HEK293 (cell line): ENCODE measurements around the gene DDX27.
A peak's percentile ranks its signal among the peaks of the same experiment; 100 is the strongest.

Experiments used
- CTCF ChIA-PET: fragments of 350-600 bp; formaldehyde crosslinking; extraction: SDS; loops from one replicate; lab custom pipeline; 2021; ENCODE audit warnings: antibody characterized with exemption; lab: Yijun Ruan, JAX
- POLR2A ChIA-PET: fragments of 300-600 bp; formaldehyde crosslinking; extraction: SDS; loops from one replicate; lab custom pipeline; 2020; ENCODE audit warnings: antibody characterized with exemption, inconsistent platforms; lab: Yijun Ruan, JAX
- H3K27ac ChIP-seq: fragments of 200-500 bp; sonication (Bioruptor generic); 2 replicates; pipeline ENCODE4 v1.5.1; 2014; ENCODE audit warnings: low read depth, low read length, control low read depth, inconsistent platforms; ENCODE audit errors: extremely low read depth
- H3K36me3 ChIP-seq, 2 experiments: fragments of 200-500 bp in 1 of 2; sonication (Bioruptor generic) in 1 of 2; 1 replicate in 1 of 2; 2 replicates in 1 of 2; pipeline ENCODE4 v1.5.1; 2014 to 2017; ENCODE audit warnings: inconsistent platforms in 2 of 2, low read length in 2 of 2; ENCODE audit not compliant: control insufficient read depth in 2 of 2, insufficient read depth in 1 of 2
- H3K4me1 ChIP-seq: fragments of 200-500 bp; sonication (Bioruptor generic); 2 replicates; pipeline ENCODE4 v1.5.1; 2014; ENCODE audit warnings: mild to moderate bottlenecking, low read length, inconsistent platforms; ENCODE audit not compliant: control insufficient read depth, insufficient read depth
- H3K4me3 ChIP-seq: 2 replicates; pipeline ENCODE4 v1.5.1; 2011; ENCODE audit warnings: low read depth, mild to moderate bottlenecking, control low read depth, low read length, moderate library complexity
- H3K9me3 ChIP-seq: fragments of 200-500 bp; sonication (Bioruptor generic); 2 replicates; pipeline ENCODE4 v1.5.1; 2014; ENCODE audit warnings: low read depth, low read length, inconsistent platforms; ENCODE audit not compliant: control insufficient read depth, insufficient read depth
- BCL11B ChIP-seq: fragments of 450-650 bp; formaldehyde crosslinking; IDR thresholded peaks from 2 replicates; pipeline ENCODE4 v1.5.1; 2016; ENCODE audit warnings: low read depth, missing biosample characterization, missing genetic modification characterization
- EGR2 ChIP-seq: fragments of 450-650 bp; formaldehyde crosslinking; IDR thresholded peaks from 2 replicates; pipeline ENCODE4 v1.5.1; 2016; ENCODE audit warnings: low read depth, missing biosample characterization, missing genetic modification characterization
- HOXD13 ChIP-seq: sonication (generic); formaldehyde crosslinking; IDR thresholded peaks from 2 replicates; pipeline ENCODE4 v1.8.0; 2022; ENCODE audit warnings: missing genetic modification reagents, borderline replicate concordance
- INSM2 ChIP-seq: fragments of 450-650 bp; formaldehyde crosslinking; IDR thresholded peaks from 2 replicates; pipeline ENCODE4 v1.5.1; 2016; ENCODE audit warnings: missing biosample characterization, missing genetic modification characterization
- MZF1 ChIP-seq: fragments of 450-650 bp; formaldehyde crosslinking; IDR thresholded peaks from 2 replicates; pipeline ENCODE4 v1.5.1; 2017; ENCODE audit warnings: missing biosample characterization, missing genetic modification characterization, borderline replicate concordance
- PRDM1 ChIP-seq: fragments of 450-650 bp; formaldehyde crosslinking; IDR thresholded peaks from 2 replicates; pipeline ENCODE4; 2016; ENCODE audit warnings: missing biosample characterization, missing genetic modification characterization
- SETDB1 ChIP-seq: IDR thresholded peaks from one replicate; pipeline ENCODE4 v1.6.1; 2017; ENCODE audit warnings: mild to moderate bottlenecking, low read length, moderate library complexity, mixed read lengths; ENCODE audit not compliant: insufficient read length
- ZBTB1 ChIP-seq: fragments of 450-650 bp; formaldehyde crosslinking; IDR thresholded peaks from 2 replicates; pipeline ENCODE4 v1.5.1; 2016; ENCODE audit warnings: missing biosample characterization, missing genetic modification characterization
- ZBTB11 ChIP-seq: fragments of 450-650 bp; formaldehyde crosslinking; conservative IDR thresholded peaks from 2 replicates; pipeline ENCODE4 v1.5.1; 2016; ENCODE audit warnings: low read depth, missing biosample characterization, missing genetic modification characterization
- ZFHX2 ChIP-seq: fragments of 450-650 bp; formaldehyde crosslinking; conservative IDR thresholded peaks from 2 replicates; pipeline ENCODE4 v1.5.1; 2016; ENCODE audit warnings: missing biosample characterization, missing genetic modification characterization
- ZNF148 ChIP-seq: fragments of 450-650 bp; formaldehyde crosslinking; IDR thresholded peaks from 2 replicates; pipeline ENCODE4 v1.5.0; 2017; ENCODE audit warnings: missing biosample characterization, missing genetic modification characterization, borderline replicate concordance
- ZNF16 ChIP-seq: fragments of 450-650 bp; formaldehyde crosslinking; IDR thresholded peaks from 2 replicates; pipeline ENCODE4 v1.5.1; 2016; ENCODE audit warnings: low read depth, missing biosample characterization, missing genetic modification characterization
- ZNF248 ChIP-seq: fragments of 450-650 bp; formaldehyde crosslinking; IDR thresholded peaks from 2 replicates; pipeline ENCODE4 v1.5.1; 2017; ENCODE audit warnings: missing biosample characterization, missing genetic modification characterization
- ZNF26 ChIP-seq: fragments of 450-650 bp; formaldehyde crosslinking; IDR thresholded peaks from 2 replicates; pipeline ENCODE4 v1.5.1; 2016; ENCODE audit warnings: missing biosample characterization, missing genetic modification characterization
- ZNF280C ChIP-seq: fragments of 450-650 bp; formaldehyde crosslinking; IDR thresholded peaks from 2 replicates; pipeline ENCODE4 v1.5.1; 2016; ENCODE audit warnings: missing biosample characterization, missing genetic modification characterization
- ZNF335 ChIP-seq: fragments of 450-650 bp; formaldehyde crosslinking; conservative IDR thresholded peaks from 2 replicates; pipeline ENCODE4 v1.5.1; 2016; ENCODE audit warnings: missing biosample characterization, missing genetic modification characterization
- ZNF433 ChIP-seq: fragments of 450-650 bp; formaldehyde crosslinking; IDR thresholded peaks from 2 replicates; pipeline ENCODE4 v1.5.1; 2016; ENCODE audit warnings: missing biosample characterization, missing genetic modification characterization, low read depth
- ZNF548 ChIP-seq: fragments of 450-650 bp; formaldehyde crosslinking; IDR thresholded peaks from 2 replicates; pipeline ENCODE4 v1.5.1; 2016; ENCODE audit warnings: missing biosample characterization, missing genetic modification characterization
- ZNF561 ChIP-seq: fragments of 450-650 bp; IDR thresholded peaks from 2 replicates; pipeline ENCODE4 v1.5.1; 2018; ENCODE audit warnings: missing biosample characterization, missing genetic modification characterization, borderline replicate concordance
- ZNF600 ChIP-seq: fragments of 450-650 bp; formaldehyde crosslinking; IDR thresholded peaks from 2 replicates; pipeline ENCODE4 v1.5.1; 2016; ENCODE audit warnings: missing biosample characterization, missing genetic modification characterization
- ZNF654 ChIP-seq: fragments of 450-650 bp; formaldehyde crosslinking; IDR thresholded peaks from 2 replicates; pipeline ENCODE4 v1.5.1; 2016; ENCODE audit warnings: low read depth, missing biosample characterization, missing genetic modification characterization
- ZNF692 ChIP-seq: fragments of 450-650 bp; formaldehyde crosslinking; IDR thresholded peaks from 2 replicates; pipeline ENCODE4 v1.5.1; 2016; ENCODE audit warnings: missing biosample characterization, missing genetic modification characterization
- ZNF791 ChIP-seq: fragments of 450-650 bp; formaldehyde crosslinking; IDR thresholded peaks from 2 replicates; pipeline ENCODE4 v1.5.1; 2016; ENCODE audit warnings: missing biosample characterization, missing genetic modification characterization

DDX27 gene

GRCh38 chr20:49278818-49279676, 59.8 kb downstream of the DDX27 start:
- H3K27ac ChIP-seq, result peak overlapping the region; percentile 92
- H3K4me1 ChIP-seq, result no peaks in the 10 kb centered on the region
- POLR2A ChIA-PET, result interaction anchor here (0.6 to 1.6 kb wide), 10 partner anchors 8 to 896 kb away, joined by 3 to 10 read pairs (median 4); partner anchors contain the start of gene DDX27
- CTCF ChIA-PET, result interaction anchor here (0.9 kb wide), 1 partner anchor 8 kb away, joined by 3 read pairs; no protein-coding TSS in a partner anchor
- no peaks in the 10 kb centered on the region for H3K9me3 ChIP-seq
- H3K36me3 ChIP-seq, result peaks cover 30 to 69% of the 10 kb centered on the region in 2 experiments
- H3K4me3 ChIP-seq, result peak overlapping the region; percentile 77
- TF ChIP-seq ZBTB1 (tag by site-specific recombination), result 0 out of 2 replicates have a peak, but pooled peaks have one; percentile 21
- 0 out of 2 replicates have a peak, but pooled peaks have one; percentile 10 for TF ChIP-seq HOXD13 (CRISPR knock-in tag)
- no peak for TF ChIP-seq SETDB1
- no peak for TF ChIP-seq ZNF692 (tag by site-specific recombination)
- TF ChIP-seq ZNF248, result peak; percentile 39; the same call in 1 of the 2 replicates
- TF ChIP-seq ZNF654 (tag by site-specific recombination), result no peak
- 0 out of 2 replicates have a peak, but pooled peaks have one; percentile 6 for TF ChIP-seq ZNF433
- TF ChIP-seq BCL11B (tag by site-specific recombination), result no peak
- no peak for TF ChIP-seq ZBTB11
- TF ChIP-seq MZF1 (tag by site-specific recombination), result no peak
- TF ChIP-seq ZNF600, result no peak
- 0 out of 2 replicates have a peak, but pooled peaks have one; percentile 46 for TF ChIP-seq ZNF148
- 0 out of 2 replicates have a peak, but pooled peaks have one; percentile 5 for TF ChIP-seq ZNF16 (tag by site-specific recombination)
- no peak for TF ChIP-seq EGR2 (tag by site-specific recombination)
- no peak for TF ChIP-seq INSM2
- peak; percentile 72; the same call in 1 of the 2 replicates for TF ChIP-seq ZNF791 (tag by site-specific recombination)
- TF ChIP-seq ZNF561 (tag by site-specific recombination), result no peak
- no peak for TF ChIP-seq ZNF548 (tag by site-specific recombination)
- TF ChIP-seq PRDM1, result no peak
- TF ChIP-seq ZNF280C, result no peak
- TF ChIP-seq ZNF335 (tag by site-specific recombination), result 0 out of 2 replicates have a peak, but pooled peaks have one; percentile 5
- TF ChIP-seq ZFHX2 (tag by site-specific recombination), result peak; percentile 50; the same call in 1 of the 2 replicates
- no peak for TF ChIP-seq ZNF26 (tag by site-specific recombination)
